NCI-H2196 (cell line): ENCODE results near the gene SERTAD1.

Source experiments
- DNase-seq: peaks from one replicate; lab custom pipeline; 2025; ENCODE audit not compliant: unreplicated experiment; lab: John Stamatoyannopoulos, UW

SERTAD1 gene

GRCh38 chr19:40407714-40408597 lies 17.8 kb downstream of the SERTAD1 start:
- no peak for DNase-seq

DNA sequence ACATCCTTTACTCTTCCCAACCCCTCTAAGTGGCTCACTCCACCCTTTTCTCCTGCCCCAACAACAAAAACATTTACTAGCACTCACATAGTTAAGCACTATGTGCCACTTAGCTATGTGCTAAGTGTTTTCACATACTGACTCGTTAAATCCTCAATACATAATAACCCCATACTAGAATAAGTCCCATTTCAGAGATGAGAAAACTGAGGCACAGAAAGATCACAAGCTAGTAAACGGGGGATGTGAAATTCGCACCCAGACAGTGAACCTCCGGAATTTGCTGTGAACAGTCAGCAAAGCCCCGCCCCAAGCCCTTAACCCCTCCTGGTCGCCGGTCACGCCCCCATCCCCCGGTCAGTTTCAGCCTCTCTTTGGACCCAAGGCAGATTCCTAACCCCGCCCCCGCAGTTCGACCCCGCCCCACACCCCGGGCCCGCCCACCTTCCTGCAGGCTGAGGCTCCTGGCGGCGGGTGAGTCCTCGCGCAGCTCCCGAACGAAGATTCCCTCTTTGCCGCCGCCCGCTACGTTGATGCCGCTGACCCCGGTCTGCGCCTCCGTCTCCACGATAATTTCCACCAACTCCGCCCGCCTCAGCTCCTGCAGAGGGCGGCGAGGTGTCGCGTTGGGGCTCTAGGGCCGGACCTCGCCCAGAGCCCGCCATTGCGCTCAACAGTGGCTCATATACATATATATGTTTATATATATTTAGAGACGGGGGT lies 22.4 kb downstream of the SERTAD1 start:
- peak; percentile 81 for DNase-seq

- DNase-seq: no peak
Measured at GRCh38 chr19:40400559-40400958, 25.2 kb downstream of the SERTAD1 start.

GRCh38 chr19:40398417-40399131 lies 27.2 kb downstream of the SERTAD1 start:
- DNase-seq: no peak

GRCh38 chr19:40397568-40397906 lies 28.3 kb downstream of the SERTAD1 start:
- no peak for DNase-seq

DNA sequence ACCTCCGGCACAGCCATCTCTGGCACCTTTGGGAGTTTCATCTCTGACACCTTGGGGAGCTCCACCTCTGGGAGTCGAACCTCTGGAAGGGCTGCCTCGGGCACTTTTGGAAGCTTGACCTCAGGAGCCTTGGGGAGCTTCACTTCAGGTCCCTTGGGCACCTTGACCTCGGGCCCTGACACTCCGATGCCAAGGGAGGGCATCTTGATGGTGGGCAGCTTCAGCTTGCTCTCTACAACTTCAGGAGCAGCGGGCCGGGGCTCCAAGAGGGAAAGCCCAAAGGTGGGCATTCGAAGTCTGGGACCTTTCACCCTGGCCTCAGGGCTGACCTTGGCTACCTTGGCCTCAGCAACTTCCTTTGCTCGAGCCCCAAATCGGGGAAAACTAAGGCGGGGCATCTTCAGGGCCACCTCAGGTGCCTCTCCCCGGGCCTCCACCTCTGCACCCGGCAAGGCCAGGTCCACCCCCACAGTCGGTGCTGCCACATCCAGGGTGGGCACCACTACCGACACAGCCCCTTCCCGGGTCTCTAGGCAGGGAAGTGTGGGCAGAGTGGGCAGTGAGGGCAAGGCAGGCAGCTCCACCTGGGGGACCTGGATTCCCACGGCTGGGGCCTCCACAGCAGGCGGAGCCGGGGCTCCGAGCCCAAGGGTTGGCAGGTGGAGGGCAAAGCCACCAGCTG lies 28.8 kb downstream of the SERTAD1 start:
- DNase-seq: no peak

DNA sequence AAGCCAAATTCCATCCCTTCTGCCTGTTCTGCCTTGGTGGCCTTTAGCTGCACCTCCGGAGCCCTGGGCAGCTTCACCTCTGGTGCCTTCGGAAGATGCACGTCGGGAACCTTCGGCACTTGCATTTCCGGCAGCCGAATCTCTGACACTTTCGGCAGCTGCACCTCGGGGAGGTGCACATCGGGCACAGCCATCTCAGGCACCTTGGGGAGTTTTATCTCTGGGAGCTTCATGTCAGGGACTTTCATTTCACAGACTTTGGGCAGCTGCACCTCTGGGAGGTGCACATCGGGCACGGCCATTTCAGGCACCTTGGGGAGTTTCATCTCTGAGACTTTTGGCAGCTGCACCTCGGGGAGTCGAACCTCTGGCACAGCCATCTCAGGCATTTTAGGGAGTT lies 29.8 kb downstream of the SERTAD1 start:
- DNase-seq: no peak

DNA sequence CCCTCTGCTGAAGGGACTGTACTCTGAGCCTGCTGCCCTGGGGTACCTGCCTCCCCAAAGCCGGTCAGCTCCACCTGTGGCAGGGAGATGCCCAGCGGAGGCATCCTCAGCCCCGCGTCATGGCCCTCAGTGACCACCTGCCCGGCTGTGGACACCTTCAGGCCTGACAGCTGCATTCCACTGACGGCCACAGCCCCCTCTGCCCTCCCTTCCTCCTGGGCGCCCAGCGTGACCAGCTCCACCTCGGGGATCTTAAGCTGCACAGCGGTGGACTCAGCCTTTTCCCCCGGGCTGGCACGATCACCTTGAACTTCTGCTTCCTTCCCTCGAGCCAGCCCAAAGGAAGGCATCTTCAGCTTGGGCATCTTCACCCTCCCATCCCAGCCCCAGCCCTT lies 31.0 kb downstream of the SERTAD1 start:
- no peak for DNase-seq

DNA sequence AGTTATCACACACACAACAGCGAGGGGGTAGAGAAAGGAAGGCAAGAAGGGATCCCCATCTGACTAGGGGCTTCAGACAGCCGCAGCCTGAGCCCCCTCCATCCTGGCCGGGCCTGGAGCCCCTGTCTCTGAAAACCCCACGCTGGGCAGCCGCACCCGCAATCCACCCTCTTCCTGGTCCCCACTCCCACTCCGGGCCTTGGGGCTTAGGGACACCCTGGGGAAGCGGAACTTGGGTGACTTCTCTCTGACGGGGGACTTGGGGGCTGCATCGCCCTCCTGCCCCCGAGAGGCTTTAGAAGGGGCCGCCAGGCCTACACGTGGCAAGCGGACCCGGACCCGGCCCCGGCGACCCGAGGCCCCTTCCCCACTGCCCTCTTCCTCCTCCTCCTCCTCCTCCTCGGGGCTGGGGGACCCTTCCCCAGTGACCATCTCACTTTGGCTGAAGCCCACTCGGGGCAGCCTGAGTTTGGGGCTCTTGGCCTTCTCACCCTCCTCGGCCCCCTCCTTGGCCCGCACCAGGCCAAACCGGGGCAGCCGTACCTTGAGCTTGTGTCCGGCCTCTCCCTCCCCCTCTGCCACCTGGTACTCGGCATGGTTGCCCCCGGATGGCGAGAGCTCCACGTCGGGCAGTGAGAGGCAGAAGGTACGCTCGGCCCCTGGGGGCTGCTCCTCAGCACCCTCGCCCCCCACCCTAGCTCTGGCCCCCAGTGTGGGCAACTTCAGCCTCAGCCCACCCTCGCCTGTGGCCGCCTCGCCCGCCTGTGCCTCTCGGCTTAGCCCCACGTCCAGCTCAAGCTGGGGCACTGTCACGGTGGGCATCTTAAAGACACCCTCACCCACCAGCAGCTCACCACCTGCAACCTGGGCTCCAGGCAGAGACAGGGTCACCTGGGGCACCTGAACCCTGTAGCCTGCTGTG lies 31.6 kb downstream of the SERTAD1 start:
- no peak for DNase-seq

- no peak for DNase-seq
Measured at GRCh38 chr19:40392894-40393517, 32.8 kb downstream of the SERTAD1 start.

DNA sequence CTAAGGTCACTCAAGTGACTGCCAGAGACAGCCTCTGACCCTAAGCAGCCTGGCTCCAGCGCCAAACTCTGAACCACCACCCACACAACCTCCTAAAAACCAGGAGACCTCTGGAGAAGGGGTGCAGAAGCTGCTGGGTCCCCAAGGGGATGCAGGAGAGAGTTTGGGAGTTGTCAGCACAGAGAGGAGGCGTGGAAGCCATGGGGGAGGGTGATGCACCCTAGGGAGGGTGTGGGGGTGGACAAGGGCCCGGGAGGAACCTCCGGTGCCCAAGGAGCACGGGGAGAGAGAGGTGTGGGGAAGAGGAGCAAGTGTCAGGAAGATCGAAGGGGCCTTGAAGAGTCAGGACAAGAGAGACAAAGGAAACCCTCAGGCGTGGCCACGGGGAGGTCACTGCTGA lies 33.7 kb downstream of the SERTAD1 start:
- no peak for DNase-seq

DNA sequence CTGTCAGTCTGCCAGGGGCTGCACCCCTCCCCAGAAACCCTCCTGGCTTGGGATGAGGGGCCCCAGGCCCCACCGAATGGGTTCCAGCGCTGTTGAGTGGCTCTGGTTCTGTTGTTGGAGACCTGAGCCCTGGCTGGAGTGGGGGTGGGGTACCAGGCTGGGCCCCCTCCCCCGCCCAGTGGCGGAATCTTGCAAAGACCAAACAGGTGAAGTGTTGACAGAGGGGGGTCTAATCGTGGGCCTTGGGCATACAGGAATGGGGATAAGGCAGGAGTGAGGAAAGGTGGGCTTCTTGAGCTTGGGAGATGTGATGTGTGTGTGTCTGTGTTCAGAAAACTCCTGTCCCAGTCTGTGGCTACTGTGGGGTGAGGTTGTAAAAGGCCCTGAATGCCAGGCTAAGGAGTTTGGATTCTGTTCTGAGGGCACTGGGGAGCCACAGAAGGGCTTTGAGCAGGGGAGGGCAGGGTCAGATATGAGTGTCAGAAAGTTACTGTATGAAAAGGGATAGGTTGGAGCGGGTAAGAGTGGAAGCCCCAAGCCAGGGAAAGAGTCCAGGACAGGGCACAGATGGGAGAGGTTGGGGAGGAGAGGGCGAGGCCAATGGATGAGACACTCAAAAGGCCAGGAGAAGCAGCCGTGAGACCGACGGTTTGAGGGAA lies 35.6 kb downstream of the SERTAD1 start, which contains the start of gene HIPK4:
HIPK4 (minus strand) TSS at position 98 of the 659 bp plus-strand sequence. CDS start 279 bp downstream, outside the sequence.
- no peak for DNase-seq

DNA sequence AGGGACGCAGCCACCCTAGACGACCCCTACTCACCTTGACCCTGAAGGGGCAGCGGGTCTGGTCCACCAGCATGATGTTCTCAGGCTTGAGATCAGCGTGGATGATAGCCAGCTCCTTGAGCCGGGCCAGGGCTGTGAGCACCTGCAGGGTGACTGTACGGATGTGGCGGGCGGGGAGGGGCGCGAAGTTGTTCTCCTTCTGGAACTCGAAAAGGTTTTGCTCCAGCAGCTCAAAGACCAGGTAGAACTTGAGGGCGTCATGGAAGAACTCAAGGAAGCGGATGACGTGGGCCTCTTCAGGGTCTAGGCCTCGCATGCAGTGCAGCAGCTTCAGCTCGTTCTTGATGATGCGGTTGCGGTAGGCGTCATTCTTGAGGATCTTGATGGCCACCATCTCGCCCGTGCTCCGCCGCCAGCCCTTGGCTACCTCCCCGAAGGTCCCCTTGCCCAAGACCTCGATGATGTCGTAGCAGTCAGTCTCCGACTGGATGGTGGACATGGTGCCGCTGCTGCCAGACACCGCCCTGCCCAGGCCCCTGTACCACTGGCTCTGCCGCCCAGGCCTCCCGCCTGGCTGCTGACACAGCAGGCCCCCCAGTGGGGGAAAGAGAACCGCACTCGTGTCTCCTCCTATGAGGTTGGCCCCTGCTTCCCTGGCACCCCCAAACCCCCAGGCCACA lies 36.2 kb downstream of the SERTAD1 start:
- no peak for DNase-seq

DNA sequence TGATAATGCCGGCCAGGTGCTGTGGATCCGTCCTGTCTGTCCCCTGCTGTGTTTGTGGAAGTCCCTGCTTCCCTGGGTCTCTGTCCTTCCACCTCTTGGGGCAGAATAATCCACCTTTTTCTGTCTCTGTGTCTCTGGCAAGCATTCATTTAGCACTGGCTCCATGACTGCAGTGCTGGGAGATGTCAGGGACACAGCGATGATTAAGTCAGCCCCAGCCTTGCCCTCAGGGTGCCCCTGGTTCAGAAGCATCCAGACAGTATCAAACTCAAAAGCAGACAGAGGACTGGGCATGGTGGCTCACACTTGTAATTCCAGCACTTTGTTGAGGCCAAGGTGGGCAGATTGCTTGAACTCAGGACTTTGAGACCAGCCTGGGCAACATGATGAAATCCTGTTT lies 37.3 kb downstream of the SERTAD1 start:
- DNase-seq: no peak

GRCh38 chr19:40387155-40387554 lies 38.6 kb downstream of the SERTAD1 start:
- DNase-seq: no peak

DNA sequence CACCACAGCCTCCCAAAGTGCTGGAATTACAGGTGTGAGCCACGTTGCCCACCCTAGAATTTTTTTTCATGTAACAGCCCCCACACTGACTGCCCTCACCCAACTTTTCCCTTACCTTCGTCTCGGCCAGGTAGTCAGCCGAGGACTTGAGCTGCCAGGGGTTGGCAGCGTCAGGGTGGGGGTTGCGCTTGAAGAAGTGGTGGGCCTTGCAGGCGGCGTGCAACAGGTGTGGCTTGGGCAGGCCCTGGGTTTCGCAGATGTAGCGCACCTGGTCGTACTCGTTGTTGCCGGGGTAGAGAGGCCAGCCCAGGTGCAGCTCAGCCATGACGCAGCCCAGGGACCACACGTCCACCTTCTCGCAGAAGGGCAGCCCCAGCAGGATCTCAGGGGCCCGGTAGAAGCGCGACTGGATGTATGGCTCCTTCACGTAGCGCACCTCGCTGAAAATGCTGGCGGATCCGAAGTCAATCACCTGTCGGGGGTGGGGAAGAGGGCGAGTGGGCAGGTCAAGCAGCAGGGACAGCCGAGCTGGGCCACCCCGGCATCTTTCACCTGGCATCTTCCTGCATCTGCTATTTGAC lies 42.0 kb downstream of the SERTAD1 start:
- no peak for DNase-seq

DNA sequence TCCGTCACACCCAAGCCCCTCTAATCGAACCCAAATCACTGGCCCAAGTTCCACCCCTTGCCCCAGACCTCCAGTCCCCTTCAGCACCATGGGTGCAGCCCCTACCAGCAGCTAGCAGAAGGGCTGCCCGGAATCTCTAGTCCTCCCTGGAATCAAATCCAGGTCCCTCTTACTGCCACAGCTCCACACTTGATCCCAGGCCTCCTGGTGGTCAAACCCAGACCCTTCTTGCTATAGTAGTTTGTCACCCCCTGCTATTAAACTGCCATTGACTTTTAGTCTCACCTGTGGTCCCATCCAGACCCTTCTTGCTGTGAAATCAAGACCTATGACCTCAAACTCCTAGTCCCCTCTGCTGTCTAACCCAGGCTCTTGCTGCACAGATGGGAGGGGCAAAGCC lies 44.5 kb downstream of the SERTAD1 start:
- no peak for DNase-seq
